ENCODE results near the gene RARRES1.

DNA sequence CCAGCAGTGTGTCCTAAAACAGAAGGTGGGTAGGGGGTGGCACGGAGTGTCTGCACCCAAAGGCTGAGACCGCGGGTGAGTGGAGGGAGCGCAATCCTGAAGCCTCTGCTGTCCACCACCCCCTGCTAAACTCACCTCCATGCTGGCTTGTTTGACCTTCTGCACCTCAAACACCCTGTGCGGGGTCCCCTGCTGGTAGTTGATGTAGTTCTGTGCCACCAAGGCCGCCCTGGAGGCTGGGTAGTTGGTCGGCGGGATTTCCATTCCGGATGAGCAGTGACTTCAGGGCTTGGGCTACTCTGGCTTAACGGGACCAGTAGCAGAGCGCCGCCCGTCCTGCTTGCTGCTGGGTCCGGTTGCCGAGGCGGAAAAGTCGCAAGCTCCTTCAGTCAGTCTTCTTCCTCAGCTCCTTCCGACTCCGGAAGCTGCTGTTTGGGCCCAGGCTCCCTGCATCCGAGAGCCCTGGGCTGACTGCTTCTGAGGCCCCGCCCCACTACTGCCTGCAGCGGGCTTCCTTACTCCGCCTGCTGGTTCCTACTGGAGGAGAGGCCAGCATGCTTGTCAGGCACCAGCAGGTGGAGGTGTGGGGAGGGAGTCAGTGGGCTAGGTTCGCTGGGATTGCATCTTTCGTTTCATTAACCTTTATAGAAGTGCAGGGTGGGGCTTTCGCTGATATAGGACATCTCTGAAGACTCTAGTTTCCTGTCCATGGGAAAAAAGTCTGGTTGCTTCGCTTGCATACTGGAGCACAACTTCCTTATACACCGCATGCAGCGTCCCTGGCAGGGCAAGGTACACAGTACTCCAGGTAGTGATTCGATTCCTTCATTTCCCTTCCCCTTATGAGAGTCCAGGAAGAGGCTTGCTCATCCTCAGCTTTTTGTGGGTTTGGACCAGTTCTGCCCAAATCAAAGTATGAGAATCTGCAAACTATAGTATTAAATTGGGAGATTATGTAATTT lies 59.8 kb downstream of the RARRES1 start, which contains the start of gene LXN:
- TF ChIP-seq EZH2 (IDR thresholded peaks at IDR 0.05; ENCODE audit: insufficient read depth, poor library complexity, severe bottlenecking) (no peak), EZH2phosphoT487 (IDR thresholded peaks at IDR 0.05; ENCODE audit: insufficient read depth, low read depth) (no peak)

Data from GM23248 (cell line).